K562 (cell line): Measurements from ENCODE around the gene MYOM1. TPM values are rescaled to one million over a fixed set of nuclear protein-coding genes. Genes with fewer than 3 reads are reported as not detected.
A peak's percentile ranks its signal among the peaks of the same experiment; 100 is the strongest.

Source experiments
- ATAC-seq: fragments of 200-7000 bp; cut with Tn5 transposase; 3 replicates; pipeline ENCODE4 v1.9.1; 2020; ENCODE audit warnings: moderate library complexity
- BruUV-seq: library from RNA; stranded (reverse); fragments of 400-500 nt; replicated peaks from 2 replicates; lab custom pipeline; 2021; lab: Mats Ljungman, UMichigan
- CTCF ChIA-PET: fragments of 300-600 bp; formaldehyde crosslinking; extraction: SDS; loops from one replicate; lab custom pipeline; 2021; ENCODE audit warnings: low intra/inter-chr PET ratio; lab: Yijun Ruan, JAX
- POLR2A ChIA-PET: fragments of 300-600, 350-650 bp; sonication (Branson Sonifier 250); formaldehyde crosslinking; extraction: SDS; loops from one replicate; lab custom pipeline; 2021; ENCODE audit warnings: antibody characterized with exemption, inconsistent platforms; lab: Yijun Ruan, JAX
- DNase-seq, 4 experiments: peaks; one replicate each; pipeline versions ENCODE4 v3.0.0 to v3.0.0-alpha.2; 2011 to 2018; ENCODE audit warnings: low spot score in 3 of 4, mixed read lengths in 3 of 4; ENCODE audit errors: extremely low read depth in 1 of 4
- FAIRE-seq: peaks from 2 replicates; lab custom pipeline; 2011; peaks lifted over from hg19 to GRCh38; lab: Jason Lieb, UNC
- H2AFZ ChIP-seq: 2 replicates; pipeline ENCODE4 v1.6.0; 2011; ENCODE audit warnings: low read depth, low read length, control low read depth, inconsistent platforms
- H3K27ac ChIP-seq: fragments of 200-600 bp; 3 replicates; pipeline ENCODE4 v1.8.0; 2011; ENCODE audit warnings: low read depth, mild to moderate bottlenecking, control low read depth, inconsistent platforms, low read length, moderate library complexity, mixed read lengths; ENCODE audit errors: extremely low read depth
- H3K27me3 ChIP-seq, 2 experiments: fragments of 300-600 bp in 1 of 2; 2 replicates in 1 of 2; 3 replicates in 1 of 2; pipeline versions ENCODE4 v1.6.0 to v1.8.0; 2011; ENCODE audit warnings: inconsistent platforms in 2 of 2, low read length in 2 of 2, mild to moderate bottlenecking in 1 of 2, mixed read lengths in 1 of 2, moderate library complexity in 1 of 2; ENCODE audit not compliant: control insufficient read depth in 2 of 2, insufficient read depth in 2 of 2
- H3K36me3 ChIP-seq: fragments of 300-600 bp; 3 replicates; pipeline ENCODE4 v1.8.0; 2011; ENCODE audit warnings: mild to moderate bottlenecking, low read length, inconsistent platforms; ENCODE audit not compliant: control insufficient read depth, insufficient read depth
- H3K4me1 ChIP-seq, 2 experiments: fragments of 200-600 bp in 1 of 2; replicated peaks in 1 of 2; 2 replicates in 1 of 2; 3 replicates in 1 of 2; pipeline versions ENCODE4 v1.5.1 to v1.8.0; 2011; ENCODE audit warnings: inconsistent platforms in 2 of 2, low read length in 2 of 2, mild to moderate bottlenecking in 1 of 2, mixed read lengths in 1 of 2, moderate library complexity in 1 of 2; ENCODE audit not compliant: control insufficient read depth in 2 of 2, insufficient read depth in 2 of 2
- H3K4me2 ChIP-seq: 2 replicates; pipeline ENCODE4 v1.6.1; 2011; ENCODE audit warnings: low read length, control low read depth, inconsistent platforms, mixed read lengths; ENCODE audit not compliant: insufficient read depth
- H3K4me3 ChIP-seq: fragments of 200-600 bp; sonication (generic), shearing (Covaris generic); 2 replicates; pipeline ENCODE4 v1.5.1; 2016; ENCODE audit warnings: control low read depth, inconsistent platforms
- H3K79me2 ChIP-seq: fragments of 200-600 bp; 3 replicates; pipeline ENCODE4 v1.8.0; 2011; ENCODE audit warnings: low read length, inconsistent platforms; ENCODE audit not compliant: control insufficient read depth, insufficient read depth
- H3K9ac ChIP-seq, 2 experiments: 2 replicates each; pipeline versions ENCODE4 v1.6.0 to v1.6.1; 2011; ENCODE audit warnings: low read depth in 2 of 2, low read length in 2 of 2, control low read depth in 1 of 2, inconsistent platforms in 1 of 2, mild to moderate bottlenecking in 1 of 2, mixed read lengths in 1 of 2; ENCODE audit not compliant: insufficient read depth in 1 of 2
- H3K9me1 ChIP-seq: one replicate; pipeline ENCODE4 v1.6.0; 2011; ENCODE audit warnings: inconsistent platforms, mild to moderate bottlenecking, low read length, moderate library complexity; ENCODE audit not compliant: control insufficient read depth, insufficient read depth
- H3K9me3 ChIP-seq: replicated peaks from 2 replicates; pipeline ENCODE4 v1.5.1; 2011; ENCODE audit warnings: low read depth, low read length, inconsistent platforms; ENCODE audit not compliant: control insufficient read depth, insufficient read depth
- H4K20me1 ChIP-seq: replicated peaks from 2 replicates; pipeline ENCODE4 v1.6.1; 2011; ENCODE audit warnings: low read length, inconsistent platforms, mixed read lengths; ENCODE audit not compliant: control insufficient read depth, insufficient read depth
- ATF3 ChIP-seq, 2 experiments: fragments of 450-650 bp in 1 of 2; sonication (generic) in 1 of 2; formaldehyde crosslinking in 1 of 2; IDR thresholded peaks in 1 of 2; conservative IDR thresholded peaks in 1 of 2; 2 replicates each; pipeline versions ENCODE4 v1.6.1 to v1.8.1; 2016 to 2023; ENCODE audit warnings: mild to moderate bottlenecking in 2 of 2, moderate library complexity in 2 of 2, inconsistent platforms in 1 of 2, missing genetic modification reagents in 1 of 2
- CBFB ChIP-seq: sonication (generic); formaldehyde crosslinking; IDR thresholded peaks from 2 replicates; pipeline ENCODE4 v1.4.0; 2020; ENCODE audit warnings: mild to moderate bottlenecking, missing genetic modification reagents
- CEBPB ChIP-seq: fragments of 450-650 bp; IDR thresholded peaks from 2 replicates; pipeline ENCODE4 v1.6.1; 2016; ENCODE audit warnings: missing genetic modification characterization, missing compliant biosample characterization
- CEBPG ChIP-seq, 3 experiments: fragments of 200-800 bp in 1 of 3; sonication (Bioruptor generic) in 1 of 3; sonication (generic) in 1 of 3; formaldehyde crosslinking in 1 of 3; IDR thresholded peaks in 2 of 3; conservative IDR thresholded peaks in 1 of 3; 2 replicates each; pipeline versions ENCODE4 v1.6.1 to v1.8.0; 2016 to 2022; ENCODE audit warnings: missing compliant biosample characterization in 2 of 3, missing genetic modification characterization in 2 of 3, mild to moderate bottlenecking in 1 of 3, missing genetic modification reagents in 1 of 3
- FOSL1 ChIP-seq: fragments of 200-800 bp; sonication (Bioruptor generic); conservative IDR thresholded peaks from 2 replicates; pipeline ENCODE4 v1.6.1; 2016; ENCODE audit warnings: missing genetic modification characterization, missing compliant biosample characterization
- GTF2B ChIP-seq: IDR thresholded peaks from 2 replicates; pipeline ENCODE4 v1.6.1; 2011; ENCODE audit not compliant: insufficient read length; ENCODE audit errors: extremely low read depth
- HLTF ChIP-seq: fragments of 450-650 bp; IDR thresholded peaks from 2 replicates; pipeline ENCODE4 v1.6.1; 2016
- JUND ChIP-seq, 2 experiments: IDR thresholded peaks; 2 replicates in 1 of 2; 3 replicates in 1 of 2; pipeline ENCODE4 v1.6.1; 2011; ENCODE audit warnings: borderline replicate concordance in 2 of 2, low read depth in 2 of 2, low read length in 2 of 2, improper control_type of control experiment in 1 of 2, missing biosample characterization in 1 of 2, missing genetic modification characterization in 1 of 2, missing genetic modification reagents in 1 of 2
- PRPF4 ChIP-seq: fragments of 200-400 bp; formaldehyde crosslinking; IDR thresholded peaks from one replicate; pipeline ENCODE4 v1.6.1; 2017; ENCODE audit warnings: low read length, low read depth, mild to moderate bottlenecking; ENCODE audit not compliant: insufficient read depth, poor library complexity, severe bottlenecking
- TAF15 ChIP-seq: fragments of 200-400 bp; formaldehyde crosslinking; IDR thresholded peaks from 2 replicates; pipeline ENCODE4 v1.6.1; 2017; ENCODE audit warnings: mild to moderate bottlenecking, low read depth, low read length, moderate library complexity
- ZNF224 ChIP-seq: sonication (generic); formaldehyde crosslinking; IDR thresholded peaks from 2 replicates; pipeline ENCODE4 v1.8.0; 2022; ENCODE audit warnings: mild to moderate bottlenecking, missing genetic modification reagents
- ZNF24 ChIP-seq: fragments of 450-650 bp; IDR thresholded peaks from 2 replicates; pipeline ENCODE4 v1.6.1; 2016
- WGBS: fragments of 100-300 bp; shearing (Covaris generic); methylation state at CpG from one replicate; pipeline ENCODE4 v1.1.6; 2016; ENCODE audit warnings: low coverage, mixed read lengths; ENCODE audit not compliant: insufficient coverage; ENCODE audit errors: missing lambda C conversion rate; 5-methylcytosine and 5-hydroxymethylcytosine counted together
- in situ Hi-C: fragments of 300-500 bp; cut with MboI; formaldehyde crosslinking; loops from 4 replicates; pipeline ENCODE4 v1.15.0; 2018; ENCODE audit warnings: inconsistent platforms, mixed read lengths
- intact Hi-C: fragments of 100-400 bp; cut with micrococcal nuclease; formaldehyde crosslinking; loops from 2 replicates; pipeline ENCODE4 v1.14.2; 2022
- polyA plus RNA-seq, 8 experiments: library from polyadenylated mRNA; depleted of rRNA in 4 of 8; stranded (reverse) in 5 of 8; unstranded in 3 of 8; fragments of >200 nt; fragmentation: Nextera tagmentation in 2 of 8; fragmentation: Illumina TruSeq in 1 of 8; extraction: Ambion mirVana in 2 of 8; extraction: Trizol in 1 of 8; gene quantifications; 2 replicates each; pipeline versions ENCODE4 v1.2.1 to v1.2.3, GENCODE V29; 2011 to 2014; ENCODE audit warnings: inconsistent platforms in 1 of 8, missing spikeins in 1 of 8
- total RNA-seq, 7 experiments: library from RNA; depleted of rRNA in 6 of 7; stranded (reverse); fragments of >200 nt in 6 of 7; fragmentation: Illumina TruSeq in 2 of 7; extraction: Trizol in 2 of 7; gene quantifications; 2 replicates each; pipeline versions ENCODE4 v1.2.1 to v1.2.3, GENCODE V29; 2011 to 2021; ENCODE audit warnings: low replicate concordance in 1 of 7
- TF ChIP-seq, protein P1 (sequence below), 2 experiments: fragments of 450-650 bp; IDR thresholded peaks; 2 replicates each; pipeline ENCODE4 v1.6.1; 2016

MYOM1 gene
- total and polyA plus RNA-seq, 9 of the 15 experiments (the other 6 are each of a cell fraction or from before 2014, with no cell fraction given): 0.01 to 0.62 (median 0.25) TPM

GRCh38 chr18:3051718-3052410, 167.9 kb downstream of the MYOM1 start:
- Histone ChIP-seq H4K20me1 (no peaks in the 10 kb centered on the region), H3K9ac (no peak overlapping the region), H3K4me2 (no peak overlapping the region), H3K9me1 (no peaks in the 10 kb centered on the region), H3K79me2 (no peaks in the 10 kb centered on the region), H2AFZ (no peak overlapping the region), H3K36me3 (no peaks in the 10 kb centered on the region), H3K4me1 (peaks cover 0 to 3% of the 10 kb centered on the region in 2 experiments; a peak in 2 of 5 replicates), H3K4me3 (no peak overlapping the region), H3K27me3 (no peaks in the 10 kb centered on the region), H3K27ac (no peak overlapping the region), H3K9me3 (no peaks in the 10 kb centered on the region; the same call in 1 of the 2 replicates)
- BruUV-seq: no TSS peak
- TF ChIP-seq TAF15: no peak
- TF ChIP-seq CEBPB: peak; percentile 65
- peak; percentile 11; the same call in 1 of the 2 replicates for TF ChIP-seq CEBPG (CRISPR knock-in tag; IDR thresholded peaks at IDR 0.05)
- TF ChIP-seq CEBPG (tag; conservative IDR thresholded peaks at IDR 0.05 in 1 of 2, IDR thresholded peaks at IDR 0.05 in 1 of 2): peak in 1 of 2 experiments; percentile 79; a peak in 2 of 4 replicates
- TF ChIP-seq ATF3 (IDR thresholded peaks at IDR 0.05): peak; percentile 27; the same call in 1 of the 2 replicates
- no peak for TF ChIP-seq ATF3 (CRISPR knock-in tag; conservative IDR thresholded peaks at IDR 0.05)
- TF ChIP-seq CBFB (CRISPR knock-in tag): no peak
- no peak for TF ChIP-seq GTF2B
- TF ChIP-seq, protein P1, sequence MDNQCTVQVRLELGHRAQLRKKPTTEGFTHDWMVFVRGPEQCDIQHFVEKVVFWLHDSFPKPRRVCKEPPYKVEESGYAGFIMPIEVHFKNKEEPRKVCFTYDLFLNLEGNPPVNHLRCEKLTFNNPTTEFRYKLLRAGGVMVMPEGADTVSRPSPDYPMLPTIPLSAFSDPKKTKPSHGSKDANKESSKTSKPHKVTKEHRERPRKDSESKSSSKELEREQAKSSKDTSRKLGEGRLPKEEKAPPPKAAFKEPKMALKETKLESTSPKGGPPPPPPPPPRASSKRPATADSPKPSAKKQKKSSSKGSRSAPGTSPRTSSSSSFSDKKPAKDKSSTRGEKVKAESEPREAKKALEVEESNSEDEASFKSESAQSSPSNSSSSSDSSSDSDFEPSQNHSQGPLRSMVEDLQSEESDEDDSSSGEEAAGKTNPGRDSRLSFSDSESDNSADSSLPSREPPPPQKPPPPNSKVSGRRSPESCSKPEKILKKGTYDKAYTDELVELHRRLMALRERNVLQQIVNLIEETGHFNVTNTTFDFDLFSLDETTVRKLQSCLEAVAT (IDR thresholded peaks at IDR 0.05): no peak
- TF ChIP-seq FOSL1 (tag): peak; percentile 46; the same call in 1 of the 2 replicates
- TF ChIP-seq JUND (IDR thresholded peaks at IDR 0.05; ENCODE audit: borderline replicate concordance, low read depth, low read length): peak; percentile 22; the same call in 1 of the 2 replicates
- TF ChIP-seq JUND (tag; IDR thresholded peaks at IDR 0.05; ENCODE audit: borderline replicate concordance, low read depth, low read length): no peak
- TF ChIP-seq ZNF24: no peak
- TF ChIP-seq ZNF224 (CRISPR knock-in tag): no peak
- TF ChIP-seq HLTF: no peak
- no peak for TF ChIP-seq PRPF4
- in situ Hi-C loops: no loop called here
- POLR2A ChIA-PET: interaction anchor here (0.6 to 1.1 kb wide), 2 partner anchors 8 to 183 kb away, joined by 3 to 5 read pairs; no protein-coding TSS in a partner anchor
- CTCF ChIA-PET: no interaction called here
- DNase-seq (no peak), FAIRE-seq (peak; percentile 23), ATAC-seq (no peak; the same call in 2 of the 3 replicates)
- 31% methylated on average over 8 of the region's 8 CpGs for WGBS
- intact Hi-C loops: no loop called here
